NCI-H69 (cell line): ENCODE data around the gene RIOX2.
A peak's percentile ranks its signal among the peaks of the same experiment; 100 is the strongest.

Source experiments
- DNase-seq: peaks from one replicate; lab custom pipeline; 2025; lab: John Stamatoyannopoulos, UW

RIOX2 gene

GRCh38 chr3:97990624-97991292, 18.5 kb upstream of the RIOX2 start:
- DNase-seq: no peak

GRCh38 chr3:97988784-97989568, 16.7 kb upstream of the RIOX2 start:
- DNase-seq: no peak

- DNase-seq: no peak
Measured at GRCh38 chr3:97987306-97987705, 15.1 kb upstream of the RIOX2 start.

GRCh38 chr3:97983933-97984491, 11.8 kb upstream of the RIOX2 start:
- no peak for DNase-seq

GRCh38 chr3:97981886-97982285, 9.7 kb upstream of the RIOX2 start:
- DNase-seq: no peak

- DNase-seq: peak; percentile 74
Measured at GRCh38 chr3:97979610-97980009, 7.4 kb upstream of the RIOX2 start.

GRCh38 chr3:97975466-97975865, 3.2 kb upstream of the RIOX2 start:
- DNase-seq: no peak

- no peak for DNase-seq
Measured at GRCh38 chr3:97974996-97975395, 2.8 kb upstream of the RIOX2 start.

- no peak for DNase-seq
Measured at GRCh38 chr3:97972976-97973375, 745 bp upstream of the RIOX2 start.

GRCh38 chr3:97970956-97971620, 1.1 kb downstream of the RIOX2 start:
- no peak for DNase-seq

- no peak for DNase-seq
Measured at GRCh38 chr3:97970156-97970555, 2.1 kb downstream of the RIOX2 start.

- no peak for DNase-seq
Measured at GRCh38 chr3:97969541-97969940, 2.7 kb downstream of the RIOX2 start.

- no peak for DNase-seq
Measured at GRCh38 chr3:97968376-97968775, 3.9 kb downstream of the RIOX2 start.

- DNase-seq: peak; percentile 24
Measured at GRCh38 chr3:97967966-97968365, 4.3 kb downstream of the RIOX2 start.

GRCh38 chr3:97960993-97961766, 11.1 kb downstream of the RIOX2 start:
- no peak for DNase-seq

- no peak for DNase-seq
Measured at GRCh38 chr3:97960551-97960950, 11.7 kb downstream of the RIOX2 start.

- DNase-seq: peak; percentile 24
Measured at GRCh38 chr3:97959872-97960271, 12.4 kb downstream of the RIOX2 start.

- no peak for DNase-seq
Measured at GRCh38 chr3:97958796-97959195, 13.4 kb downstream of the RIOX2 start.

- no peak for DNase-seq
Measured at GRCh38 chr3:97958396-97958795, 13.8 kb downstream of the RIOX2 start.

GRCh38 chr3:97957617-97958311, 14.5 kb downstream of the RIOX2 start:
- DNase-seq: peak; percentile 40

- peak; percentile 1 for DNase-seq
Measured at GRCh38 chr3:97956051-97956450, 16.2 kb downstream of the RIOX2 start.
